H1 (cell line): ENCODE results near the gene FTMT. TPM values are rescaled to one million over a fixed set of nuclear protein-coding genes. Genes with fewer than 3 reads are reported as not detected.

Source experiments
- CTCF ChIA-PET: fragments of 300-600 bp; sonication (Branson Sonifier 250); formaldehyde crosslinking; loops from one replicate; lab custom pipeline; 2021; ENCODE audit not compliant: partially characterized antibody; lab: Charles Lee
- POLR2A ChIA-PET: fragments of 300-600 bp; sonication (Branson Sonifier 250); formaldehyde crosslinking; loops from one replicate; lab custom pipeline; 2021; ENCODE audit warnings: inconsistent platforms; ENCODE audit not compliant: partially characterized antibody; lab: Charles Lee
- DNase-seq, 2 experiments: peaks; one replicate each; pipeline versions ENCODE4 v3.0.0 to v3.0.0-alpha.2; 2010 to 2022; ENCODE audit warnings: low spot score in 2 of 2, low read depth in 1 of 2, mixed read lengths in 1 of 2
- FAIRE-seq: peaks from 2 replicates; lab custom pipeline; 2011; peaks lifted over from hg19 to GRCh38; lab: Jason Lieb, UNC
- H2AFZ ChIP-seq: 2 replicates; pipeline ENCODE4 v1.8.1; 2012; ENCODE audit warnings: low read length, inconsistent platforms
- H2AK5ac ChIP-seq: 2 replicates; pipeline ENCODE4 v1.6.1; 2013; ENCODE audit warnings: low read depth, low read length
- H2BK120ac ChIP-seq: replicated peaks from 2 replicates; pipeline ENCODE3; 2013; ENCODE audit warnings: low read depth, low read length, inconsistent platforms
- H2BK12ac ChIP-seq: 2 replicates; pipeline ENCODE4 v1.6.1; 2013; ENCODE audit warnings: low read depth, low read length
- H2BK15ac ChIP-seq: 2 replicates; pipeline ENCODE4 v1.6.1; 2013; ENCODE audit warnings: low read length
- H2BK20ac ChIP-seq: 2 replicates; pipeline ENCODE4 v1.6.1; 2013; ENCODE audit warnings: low read length
- H2BK5ac ChIP-seq: 2 replicates; pipeline ENCODE4 v1.6.1; 2013; ENCODE audit warnings: low read depth, low read length
- H3K14ac ChIP-seq: 2 replicates; pipeline ENCODE4 v1.6.1; 2013; ENCODE audit warnings: inconsistent platforms; ENCODE audit not compliant: insufficient read length
- H3K18ac ChIP-seq: 2 replicates; pipeline ENCODE4 v1.6.1; 2013; ENCODE audit warnings: low read length; ENCODE audit errors: extremely low read depth
- H3K23ac ChIP-seq: 2 replicates; pipeline ENCODE4 v1.6.1; 2013; ENCODE audit warnings: inconsistent platforms; ENCODE audit not compliant: insufficient read length
- H3K23me2 ChIP-seq: 2 replicates; pipeline ENCODE4 v1.6.1; 2013; ENCODE audit warnings: low read depth, low read length
- H3K27ac ChIP-seq: 2 replicates; pipeline ENCODE4 v1.6.1; 2011; ENCODE audit warnings: low read depth, low read length, inconsistent platforms
- H3K27me3 ChIP-seq, 4 experiments: replicated peaks in 1 of 4; 1 replicate in 1 of 4; 2 replicates in 3 of 4; pipeline versions ENCODE4 v1.6.1 to v1.8.1; 2011 to 2013; ENCODE audit warnings: low read length in 3 of 4, mild to moderate bottlenecking in 3 of 4, inconsistent platforms in 2 of 4, mixed read lengths in 2 of 4, moderate library complexity in 1 of 4; ENCODE audit not compliant: control insufficient read depth in 3 of 4, insufficient read depth in 3 of 4; ENCODE audit errors: extremely low read depth in 1 of 4
- H3K36me3 ChIP-seq, 4 experiments: 2 replicates each; pipeline versions ENCODE4 v1.6.1 to v1.8.1; 2011 to 2013; ENCODE audit warnings: mild to moderate bottlenecking in 4 of 4, low read length in 3 of 4, moderate library complexity in 2 of 4, control low read depth in 1 of 4, inconsistent platforms in 1 of 4; ENCODE audit not compliant: insufficient read depth in 4 of 4, control insufficient read depth in 2 of 4
- H3K4ac ChIP-seq: replicated peaks from 2 replicates; pipeline ENCODE3; 2013; ENCODE audit warnings: low read length, low read depth, mixed read lengths, inconsistent platforms; ENCODE audit not compliant: insufficient read length
- H3K4me1 ChIP-seq, 4 experiments: replicated peaks in 1 of 4; 1 replicate in 1 of 4; 2 replicates in 3 of 4; pipeline versions ENCODE4 v1.6.1 to v1.8.1; 2011 to 2013; ENCODE audit warnings: low read length in 3 of 4, inconsistent platforms in 2 of 4, mixed read lengths in 1 of 4; ENCODE audit not compliant: insufficient read depth in 4 of 4, control insufficient read depth in 3 of 4
- H3K4me2 ChIP-seq, 2 experiments: 2 replicates each; pipeline versions ENCODE4 v1.6.1 to v1.8.1; 2011 to 2013; ENCODE audit warnings: low read depth in 2 of 2, low read length in 2 of 2, control low read depth in 1 of 2, inconsistent platforms in 1 of 2, mild to moderate bottlenecking in 1 of 2; ENCODE audit not compliant: insufficient read depth in 1 of 2
- H3K4me3 ChIP-seq, 4 experiments: fragments of 200-600, 300-600 bp in 1 of 4; sonication (generic), shearing (Covaris generic), sonication (Bioruptor Twin) in 1 of 4; 2 replicates each; pipeline versions ENCODE4 v1.5.1 to v1.8.1; 2011 to 2016; ENCODE audit warnings: low read length in 4 of 4, low read depth in 3 of 4, control low read depth in 2 of 4, inconsistent platforms in 2 of 4, mild to moderate bottlenecking in 2 of 4, mixed read lengths in 1 of 4, moderate library complexity in 1 of 4; ENCODE audit not compliant: insufficient read depth in 2 of 4; ENCODE audit errors: extremely low read depth in 1 of 4
- H3K56ac ChIP-seq: replicated peaks from 2 replicates; pipeline ENCODE3; 2013; ENCODE audit warnings: low read depth, mild to moderate bottlenecking, mixed read lengths, low read length, inconsistent platforms; ENCODE audit not compliant: insufficient read length
- H3K79me1 ChIP-seq: 2 replicates; pipeline ENCODE4 v1.6.1; 2013; ENCODE audit warnings: low read depth, low read length, control low read depth
- H3K79me2 ChIP-seq, 2 experiments: 2 replicates each; pipeline versions ENCODE4 v1.6.1 to v1.8.1; 2012 to 2013; ENCODE audit warnings: low read length in 2 of 2, mild to moderate bottlenecking in 2 of 2, inconsistent platforms in 1 of 2; ENCODE audit not compliant: insufficient read depth in 2 of 2, control insufficient read depth in 1 of 2
- H3K9ac ChIP-seq, 4 experiments: replicated peaks in 1 of 4; 1 replicate in 1 of 4; 2 replicates in 3 of 4; pipeline versions ENCODE4 v1.6.1 to v1.8.1; 2011 to 2013; ENCODE audit warnings: low read depth in 3 of 4, low read length in 3 of 4, control low read depth in 2 of 4, mild to moderate bottlenecking in 2 of 4, moderate library complexity in 2 of 4, inconsistent platforms in 1 of 4; ENCODE audit errors: extremely low read depth in 1 of 4
- H3K9me3 ChIP-seq, 2 experiments: 2 replicates each; pipeline versions ENCODE4 v1.6.1 to v1.8.1; 2012 to 2013; ENCODE audit warnings: mild to moderate bottlenecking in 2 of 2, moderate library complexity in 2 of 2, control low read depth in 1 of 2, inconsistent platforms in 1 of 2, low read depth in 1 of 2, low read length in 1 of 2, mixed read lengths in 1 of 2; ENCODE audit not compliant: insufficient read depth in 2 of 2
- H4K20me1 ChIP-seq, 2 experiments: replicated peaks in 1 of 2; 2 replicates each; pipeline versions ENCODE3 to v1.8.1; 2011 to 2013; ENCODE audit warnings: inconsistent platforms in 2 of 2, low read length in 2 of 2, mild to moderate bottlenecking in 1 of 2; ENCODE audit not compliant: insufficient read depth in 2 of 2, control insufficient read depth in 1 of 2
- H4K5ac ChIP-seq: 2 replicates; pipeline ENCODE4 v1.6.1; 2013; ENCODE audit warnings: low read length, low read depth, mixed read lengths, inconsistent platforms; ENCODE audit not compliant: insufficient read length
- H4K8ac ChIP-seq: 2 replicates; pipeline ENCODE4 v1.8.0; 2013; ENCODE audit warnings: mild to moderate bottlenecking, moderate library complexity, low read length, inconsistent platforms; ENCODE audit not compliant: insufficient read depth; ENCODE audit errors: extremely low read depth
- H4K91ac ChIP-seq: replicated peaks from 2 replicates; pipeline ENCODE3; 2013; ENCODE audit warnings: low read length, mixed read lengths, inconsistent platforms; ENCODE audit not compliant: insufficient read length
- BRCA1 ChIP-seq: IDR thresholded peaks from 2 replicates; pipeline ENCODE4 v1.6.1; 2012; ENCODE audit warnings: low read depth, low read length, improper control_type of control experiment
- CTBP2 ChIP-seq: IDR thresholded peaks from 2 replicates; pipeline ENCODE4 v1.7.0; 2011; ENCODE audit warnings: borderline replicate concordance, mild to moderate bottlenecking, moderate library complexity, mixed read lengths, low read length; ENCODE audit not compliant: insufficient read depth, insufficient read length
- EP300 ChIP-seq, 2 experiments: IDR thresholded peaks; 1 replicate in 1 of 2; 2 replicates in 1 of 2; pipeline ENCODE4 v1.6.1; 2011 to 2012; ENCODE audit warnings: low read depth in 2 of 2, low read length in 2 of 2, mild to moderate bottlenecking in 2 of 2, borderline replicate concordance in 1 of 2, inconsistent platforms in 1 of 2, moderate library complexity in 1 of 2
- GABPA ChIP-seq: IDR thresholded peaks from 2 replicates; pipeline ENCODE4 v1.6.1; 2011; ENCODE audit warnings: mild to moderate bottlenecking, low read length, moderate library complexity, borderline replicate concordance; ENCODE audit not compliant: insufficient read depth
- JUN ChIP-seq: IDR thresholded peaks from 2 replicates; pipeline ENCODE4 v1.6.1; 2011; ENCODE audit warnings: low read depth, mild to moderate bottlenecking, improper control_type of control experiment, low read length
- JUND ChIP-seq: IDR thresholded peaks from 2 replicates; pipeline ENCODE4 v1.6.1; 2011; ENCODE audit warnings: mild to moderate bottlenecking, improper control_type of control experiment, low read length
- KDM1A ChIP-seq: fragments of 200-600, 300-600 bp; sonication (generic); IDR thresholded peaks from 2 replicates; pipeline ENCODE4 v1.7.1; 2016; ENCODE audit warnings: mild to moderate bottlenecking, low read length, borderline replicate concordance
- KDM4A ChIP-seq: IDR thresholded peaks from one replicate; pipeline ENCODE4 v1.7.1; 2012; ENCODE audit warnings: low read depth, mild to moderate bottlenecking, moderate library complexity, low read length, inconsistent platforms; ENCODE audit not compliant: severe bottlenecking
- RFX5 ChIP-seq: IDR thresholded peaks from 2 replicates; pipeline ENCODE4 v1.6.1; 2011; ENCODE audit warnings: low read depth, low read length, improper control_type of control experiment, borderline replicate concordance
- SAP30 ChIP-seq: fragments of 300-600 bp; sonication (generic); IDR thresholded peaks from 2 replicates; pipeline ENCODE4 v1.7.1; 2012; ENCODE audit warnings: low read length, moderate library complexity, mild to moderate bottlenecking, inconsistent platforms; ENCODE audit not compliant: insufficient read depth, insufficient replicate concordance
- SP2 ChIP-seq: IDR thresholded peaks from 2 replicates; pipeline ENCODE4 v1.6.1; 2012; ENCODE audit warnings: mild to moderate bottlenecking, low read length, inconsistent platforms
- SUZ12 ChIP-seq: fragments of 200-600 bp; sonication (generic); IDR thresholded peaks from 2 replicates; pipeline ENCODE4 v1.6.1; 2012; ENCODE audit warnings: mild to moderate bottlenecking, inconsistent platforms, low read length, moderate library complexity, mixed read lengths
- TAF1 ChIP-seq: IDR thresholded peaks from 2 replicates; pipeline ENCODE4 v1.6.1; 2011; ENCODE audit warnings: mild to moderate bottlenecking, low read depth, low read length
- TBP ChIP-seq: IDR thresholded peaks from 2 replicates; pipeline ENCODE4 v1.6.1; 2011; ENCODE audit warnings: low read depth, low read length, improper control_type of control experiment
- WGBS, 2 experiments: shearing (Covaris generic) in 1 of 2; methylation state at CpG; one replicate each; pipeline versions ENCODE4 v1.1.6 to v1.1.7; 2013 to 2015; ENCODE audit warnings: low lambda C conversion rate in 2 of 2, mixed read lengths in 2 of 2, inconsistent platforms in 1 of 2, low coverage in 1 of 2, missing lambda C conversion rate in 1 of 2; ENCODE audit not compliant: insufficient replicate concordance in 2 of 2, insufficient coverage in 1 of 2, insufficient read length in 1 of 2; ENCODE audit errors: extremely low coverage in 1 of 2, missing lambda C conversion rate in 1 of 2; 5-methylcytosine and 5-hydroxymethylcytosine counted together
- polyA plus RNA-seq, 7 experiments: library from polyadenylated mRNA; depleted of rRNA in 3 of 7; stranded (reverse) in 5 of 7; unstranded in 2 of 7; fragments of >200 nt in 5 of 7; fragments of 200-250 nt in 2 of 7; gene quantifications; 1 replicate in 5 of 7; 2 replicates in 1 of 7; 4 replicates in 1 of 7; pipeline versions ENCODE4 v1.2.1 to v1.2.3, GENCODE V29; 2011 to 2013; ENCODE audit warnings: missing spikeins in 2 of 7, mixed read lengths in 2 of 7
- total RNA-seq: library from RNA; stranded (reverse); fragmentation: NEBNext Ultra II Directional; extraction: Animal tissue kit (Norgen Biotek cat#: 25700); gene quantifications from 2 replicates; pipeline ENCODE4 v1.2.1, GENCODE V29; 2021

Gene FTMT
- total and polyA plus RNA-seq, 2 of the 8 experiments (the other 6 are each of a cell fraction or from before 2014, with no cell fraction given), result not detected

DNA sequence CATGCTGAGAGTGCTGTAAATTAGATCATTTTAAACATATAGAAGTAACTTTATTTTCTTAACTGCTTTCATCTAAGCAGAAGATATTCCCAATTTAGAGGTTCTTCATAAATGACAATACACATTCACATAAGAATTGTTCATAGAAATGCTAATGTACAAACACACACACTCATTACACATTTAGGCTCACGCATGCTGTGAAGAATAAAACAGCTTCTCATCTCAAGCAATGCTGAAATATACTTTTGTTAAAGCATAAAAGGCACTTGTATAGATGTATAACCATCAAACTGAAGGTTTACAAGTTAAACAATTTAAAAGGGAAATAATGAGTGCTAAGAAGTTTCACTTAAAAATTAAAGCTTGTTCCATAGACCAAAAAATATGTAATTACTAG lies 18.1 kb upstream of the FTMT start:
- Histone ChIP-seq H3K9ac (no peak overlapping the region), H3K79me1 (no peaks in the 10 kb centered on the region), H3K4me1 (no peaks in the 10 kb centered on the region; a peak in 1 of 7 replicates), H3K4ac (no peak overlapping the region), H3K79me2 (no peaks in the 10 kb centered on the region), H4K8ac (no peak overlapping the region), H3K27me3 (no peaks in the 10 kb centered on the region), H2BK5ac (no peak overlapping the region), H3K23me2 (no peaks in the 10 kb centered on the region), H4K5ac (no peak overlapping the region), H4K91ac (no peak overlapping the region), H2BK15ac (no peak overlapping the region), H2BK120ac (no peak overlapping the region), H3K23ac (no peak overlapping the region), H3K4me2 (no peak overlapping the region), H2BK20ac (no peak overlapping the region), H3K18ac (no peak overlapping the region), H3K14ac (no peak overlapping the region), H3K9me3 (0 out of 4 replicates have a peak, but pooled peaks cover 0 to 2% of the 10 kb centered on the region in 2 experiments), H3K56ac (no peak overlapping the region), H2BK12ac (no peak overlapping the region), H2AK5ac (no peak overlapping the region), H3K36me3 (no peaks in the 10 kb centered on the region), H2AFZ (no peak overlapping the region), H3K27ac (no peak overlapping the region), H4K20me1 (no peaks in the 10 kb centered on the region), H3K4me3 (no peak overlapping the region)
- FAIRE-seq, result no peak
- WGBS, 2 experiments, result 89% methylated on average over 1 of the region's 1 CpG; no CpG with 5 or more reads in 1 of the 2 experiments
- CTCF ChIA-PET, result interaction anchor here (1.1 kb wide), 1 partner anchor 243 kb away, joined by 3 read pairs; no protein-coding TSS in a partner anchor
- POLR2A ChIA-PET, result no interaction called here
- no peak for DNase-seq
- TF ChIP-seq SUZ12, result no peak
- TF ChIP-seq RFX5, result no peak
- TF ChIP-seq SP2, result no peak
- TF ChIP-seq GABPA, result no peak
- TF ChIP-seq JUND, result no peak
- TF ChIP-seq KDM4A, result no peak
- no peak for TF ChIP-seq BRCA1
- no peak for TF ChIP-seq TAF1
- TF ChIP-seq JUN, result no peak
- no peak for TF ChIP-seq KDM1A
- TF ChIP-seq SAP30, result no peak
- no peak for TF ChIP-seq TBP
- TF ChIP-seq EP300 (IDR thresholded peaks at IDR 0.05; ENCODE audit: borderline replicate concordance in 1 of 2, low read depth in 2 of 2, low read length in 2 of 2), result no peak
- TF ChIP-seq CTBP2, result no peak
